Epithelial cell of proximal tubule (primary cell): ENCODE measurements around the gene PPP2R2D. TPM values are rescaled to one million over a fixed set of nuclear protein-coding genes. Genes with fewer than 3 reads are reported as not detected.

Experiments used
- DNase-seq: peaks from one replicate; pipeline ENCODE4 v3.0.0-alpha.2; 2011; ENCODE audit warnings: low read depth
- H3K4me3 ChIP-seq: 2 replicates; pipeline ENCODE4 v1.5.1; 2011; ENCODE audit warnings: low read depth, mild to moderate bottlenecking, low read length
- CTCF ChIP-seq: conservative IDR thresholded peaks from 2 replicates; pipeline ENCODE4 v1.5.1; 2012; ENCODE audit warnings: low read depth, mild to moderate bottlenecking, low read length
- total RNA-seq: library from RNA; depleted of rRNA; stranded (reverse); fragments of >200 nt; gene quantifications from 2 replicates; pipeline ENCODE4 v1.2.3, GENCODE V29; 2015

PPP2R2D gene
- total RNA-seq, 1 donor from 2014 or later, result 28.6 TPM

- H3K4me3 ChIP-seq, result peak overlapping the region; percentile 90
- TF ChIP-seq CTCF, result no peak
- no peak for DNase-seq
Observed at GRCh38 chr10:131902211-131902610, 1.4 kb downstream of the PPP2R2D start.

GRCh38 chr10:131902691-131903090 lies 1.9 kb downstream of the PPP2R2D start:
- peak overlapping the region; percentile 90 for H3K4me3 ChIP-seq
- no peak for TF ChIP-seq CTCF
- DNase-seq, result no peak

- no peak for TF ChIP-seq CTCF
- peak overlapping the region; percentile 4 for H3K4me3 ChIP-seq
- no peak for DNase-seq
Observed at GRCh38 chr10:131905267-131905571, 4.4 kb downstream of the PPP2R2D start.

GRCh38 chr10:131905603-131906268 lies 4.9 kb downstream of the PPP2R2D start:
- H3K4me3 ChIP-seq, result no peak overlapping the region
- no peak for TF ChIP-seq CTCF
- no peak for DNase-seq

- TF ChIP-seq CTCF, result no peak
- no peak for DNase-seq
- H3K4me3 ChIP-seq, result no peak overlapping the region
Observed at GRCh38 chr10:131906269-131906639, 5.4 kb downstream of the PPP2R2D start.

GRCh38 chr10:131907679-131908078 lies 6.9 kb downstream of the PPP2R2D start:
- TF ChIP-seq CTCF, result no peak
- H3K4me3 ChIP-seq, result no peak overlapping the region
- DNase-seq, result no peak

GRCh38 chr10:131908151-131908550 lies 7.3 kb downstream of the PPP2R2D start:
- TF ChIP-seq CTCF, result no peak
- no peak for DNase-seq
- H3K4me3 ChIP-seq, result no peak overlapping the region
